Fibroblast of lung (primary cell): ENCODE results near the gene HNRNPAB. TPM values are rescaled to one million over a fixed set of nuclear protein-coding genes. Genes with fewer than 3 reads are reported as not detected.

ENCODE experiments used
- DNase-seq, 2 donors: peaks; one replicate each; pipeline versions ENCODE4 v3.0.0 to v3.0.0-alpha.2; 2010; ENCODE audit warnings: low read depth in 2 of 2
- H2AFZ ChIP-seq: 2 replicates; pipeline ENCODE4 v1.5.1; 2012; ENCODE audit warnings: low read length, control low read depth, inconsistent platforms
- H3K27ac ChIP-seq: 2 replicates; pipeline ENCODE4 v1.5.1; 2011; ENCODE audit warnings: low read length, control low read depth; ENCODE audit not compliant: insufficient read depth
- H3K27me3 ChIP-seq: 2 replicates; pipeline ENCODE4 v1.5.1; 2011; ENCODE audit warnings: mild to moderate bottlenecking, low read length; ENCODE audit not compliant: control insufficient read depth, insufficient read depth
- H3K36me3 ChIP-seq: 2 replicates; pipeline ENCODE4 v1.5.1; 2011; ENCODE audit warnings: low read length; ENCODE audit not compliant: control insufficient read depth, insufficient read depth
- H3K4me1 ChIP-seq: 2 replicates; pipeline ENCODE4 v1.5.1; 2011; ENCODE audit warnings: low read length; ENCODE audit not compliant: control insufficient read depth, insufficient read depth; ENCODE audit errors: extremely low read depth
- H3K4me2 ChIP-seq: 2 replicates; pipeline ENCODE4 v1.5.1; 2011; ENCODE audit warnings: low read length, control low read depth; ENCODE audit not compliant: insufficient read depth; ENCODE audit errors: extremely low read depth
- H3K4me3 ChIP-seq, 4 experiments: fragments of 200-600 bp in 1 of 4; sonication (generic) in 1 of 4; replicated peaks in 1 of 4; 2 replicates each; pipeline ENCODE4 v1.5.1; 2011 to 2016; ENCODE audit warnings: low read length in 4 of 4, low read depth in 3 of 4, mild to moderate bottlenecking in 3 of 4, control low read depth in 2 of 4, inconsistent platforms in 1 of 4, mixed read lengths in 1 of 4; ENCODE audit not compliant: insufficient read depth in 1 of 4; ENCODE audit errors: control extremely low read depth in 1 of 4
- H3K79me2 ChIP-seq: 2 replicates; pipeline ENCODE4 v1.5.1; 2012; ENCODE audit warnings: mild to moderate bottlenecking, low read length, inconsistent platforms; ENCODE audit not compliant: control insufficient read depth, insufficient read depth
- H3K9ac ChIP-seq: 2 replicates; pipeline ENCODE4 v1.5.1; 2011; ENCODE audit warnings: mild to moderate bottlenecking, low read length, control low read depth; ENCODE audit not compliant: insufficient read depth
- H3K9me3 ChIP-seq: 2 replicates; pipeline ENCODE4 v1.5.1; 2012; ENCODE audit warnings: low read depth, low read length; ENCODE audit not compliant: control insufficient read depth, insufficient read depth
- H4K20me1 ChIP-seq: 2 replicates; pipeline ENCODE4 v1.5.1; 2011; ENCODE audit warnings: low read length; ENCODE audit not compliant: control insufficient read depth, insufficient read depth; ENCODE audit errors: extremely low read depth
- CTCF ChIP-seq, 2 donors: IDR thresholded peaks in 1 of 2; conservative IDR thresholded peaks in 1 of 2; 1 replicate in 1 of 2; 2 replicates in 1 of 2; pipeline ENCODE4 v1.5.1; 2011 to 2012; ENCODE audit warnings: low read length in 2 of 2, control low read depth in 1 of 2, inconsistent platforms in 1 of 2, low read depth in 1 of 2, mild to moderate bottlenecking in 1 of 2
- EZH2 ChIP-seq: IDR thresholded peaks from 2 replicates; pipeline ENCODE4 v1.5.1; 2012; ENCODE audit warnings: low read length, control low read depth, mild to moderate bottlenecking; ENCODE audit errors: missing control alignments
- polyA plus RNA-seq, 2 donors: library from polyadenylated mRNA; depleted of rRNA in 1 of 2; stranded (reverse) in 1 of 2; unstranded in 1 of 2; fragments of >200 nt; gene quantifications; 2 replicates each; pipeline ENCODE4 v1.2.1, GENCODE V29; 2011 to 2012; ENCODE audit warnings: missing spikeins in 1 of 2
- total RNA-seq: library from RNA; depleted of rRNA; stranded (reverse); fragments of >200 nt; gene quantifications from 2 replicates; pipeline ENCODE4 v1.2.1, GENCODE V29; 2014

The HNRNPAB gene
- total and polyA plus RNA-seq, 2 donors (not counting 1 experiment from before 2014, with no cell fraction given): 23.1 to 106 TPM

- DNase-seq: no peak
Observed at GRCh38 chr5:178240341-178240741, 36.0 kb downstream of the HNRNPAB start.

GRCh38 chr5:178240766-178241165 lies 36.4 kb downstream of the HNRNPAB start:
- DNase-seq: no peak
- H2AFZ ChIP-seq: no peak overlapping the region
- TF ChIP-seq EZH2 (no peak), CTCF (conservative IDR thresholded peaks at IDR 0.05 in 1 of 2, IDR thresholded peaks at IDR 0.05 in 1 of 2; ENCODE audit: low read depth in 1 of 2, low read length in 2 of 2) (no peak)

More at GRCh38 chr5:178240341-178240741, 36.0 kb downstream of the HNRNPAB start:
- Histone ChIP-seq H3K9ac (no peak overlapping the region), H3K27me3 (no peaks in the 10 kb centered on the region), H3K79me2 (no peaks in the 10 kb centered on the region), H3K4me2 (no peak overlapping the region), H3K4me1 (no peaks in the 10 kb centered on the region), H2AFZ (no peak overlapping the region), H3K4me3 (no peak overlapping the region), H4K20me1 (no peaks in the 10 kb centered on the region), H3K36me3 (no peaks in the 10 kb centered on the region), H3K9me3 (no peaks in the 10 kb centered on the region), H3K27ac (no peak overlapping the region)
- TF ChIP-seq CTCF (conservative IDR thresholded peaks at IDR 0.05 in 1 of 2, IDR thresholded peaks at IDR 0.05 in 1 of 2; ENCODE audit: low read depth in 1 of 2, low read length in 2 of 2) (no peak), EZH2 (no peak)

GRCh38 chr5:178241231-178241663 lies 36.9 kb downstream of the HNRNPAB start:
- no peak overlapping the region for H3K4me3 ChIP-seq
- H3K4me1 ChIP-seq: no peaks in the 10 kb centered on the region
- no peak overlapping the region for H3K27ac ChIP-seq
- H3K9me3 ChIP-seq: no peaks in the 10 kb centered on the region
- no peak overlapping the region for H3K9ac ChIP-seq
- no peaks in the 10 kb centered on the region for H4K20me1 ChIP-seq
- no peaks in the 10 kb centered on the region for H3K36me3 ChIP-seq
- no peak overlapping the region for H2AFZ ChIP-seq
- H3K27me3 ChIP-seq: no peaks in the 10 kb centered on the region
- no peaks in the 10 kb centered on the region for H3K79me2 ChIP-seq
- DNase-seq: no peak
- no peak overlapping the region for H3K4me2 ChIP-seq
- TF ChIP-seq EZH2 (no peak), CTCF (conservative IDR thresholded peaks at IDR 0.05 in 1 of 2, IDR thresholded peaks at IDR 0.05 in 1 of 2; ENCODE audit: low read depth in 1 of 2, low read length in 2 of 2) (no peak)

More at GRCh38 chr5:178240766-178241165, 36.4 kb downstream of the HNRNPAB start:
- H3K4me1 ChIP-seq: no peaks in the 10 kb centered on the region
- no peak overlapping the region for H3K9ac ChIP-seq
- H3K9me3 ChIP-seq: no peaks in the 10 kb centered on the region
- H3K27me3 ChIP-seq: no peaks in the 10 kb centered on the region
- no peaks in the 10 kb centered on the region for H4K20me1 ChIP-seq
- H3K4me2 ChIP-seq: no peak overlapping the region
- no peaks in the 10 kb centered on the region for H3K79me2 ChIP-seq
- no peaks in the 10 kb centered on the region for H3K36me3 ChIP-seq
- no peak overlapping the region for H3K27ac ChIP-seq
- no peak overlapping the region for H3K4me3 ChIP-seq
